Fibroblast of lung (primary cell): ENCODE data around the gene DOCK4.

ENCODE experiments used
- CTCF ChIP-seq, 2 donors: IDR thresholded peaks in 1 of 2; conservative IDR thresholded peaks in 1 of 2; 1 replicate in 1 of 2; 2 replicates in 1 of 2; pipeline ENCODE4 v1.5.1; 2011 to 2012; ENCODE audit warnings: low read length in 2 of 2, control low read depth in 1 of 2, inconsistent platforms in 1 of 2, low read depth in 1 of 2, mild to moderate bottlenecking in 1 of 2
- EZH2 ChIP-seq: IDR thresholded peaks from 2 replicates; pipeline ENCODE4 v1.5.1; 2012; ENCODE audit warnings: low read length, control low read depth, mild to moderate bottlenecking; ENCODE audit errors: missing control alignments

DNA sequence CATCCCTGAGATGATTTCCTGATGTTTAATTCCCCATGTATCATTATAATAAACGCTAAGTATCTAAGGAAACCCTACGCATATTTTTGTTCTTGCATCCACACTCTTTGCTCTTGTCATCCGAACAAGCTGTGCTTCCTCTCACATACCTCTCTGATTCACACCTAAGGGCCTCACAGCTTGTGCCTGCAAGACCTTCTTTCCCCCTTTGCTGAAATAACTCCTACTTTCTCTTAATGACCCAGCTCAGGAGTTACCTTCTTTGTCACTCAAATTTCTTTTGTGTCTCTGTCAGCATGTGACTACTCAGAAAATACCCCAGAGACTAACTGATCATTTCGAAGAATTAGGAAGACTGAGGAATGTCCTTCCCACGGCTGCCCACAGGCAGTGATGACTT is 434.6 kb downstream of the DOCK4 start:
- TF ChIP-seq CTCF (conservative IDR thresholded peaks at IDR 0.05 in 1 of 2, IDR thresholded peaks at IDR 0.05 in 1 of 2; ENCODE audit: low read depth in 1 of 2, low read length in 2 of 2) (no peak), EZH2 (no peak)
